Measurements from ENCODE around the gene FMO5. TPM values are rescaled to one million over a fixed set of nuclear protein-coding genes. Genes with fewer than 3 reads are reported as not detected.
"Not testable (repeated sequence)": the region's sequence is repeated elsewhere in the genome, so short reads cannot be mapped to it uniquely, and the experiment has no call there.

The FMO5 gene
- total RNA-seq, 2 experiments from 2014 or later: 0.48 to 0.72 TPM

DNA sequence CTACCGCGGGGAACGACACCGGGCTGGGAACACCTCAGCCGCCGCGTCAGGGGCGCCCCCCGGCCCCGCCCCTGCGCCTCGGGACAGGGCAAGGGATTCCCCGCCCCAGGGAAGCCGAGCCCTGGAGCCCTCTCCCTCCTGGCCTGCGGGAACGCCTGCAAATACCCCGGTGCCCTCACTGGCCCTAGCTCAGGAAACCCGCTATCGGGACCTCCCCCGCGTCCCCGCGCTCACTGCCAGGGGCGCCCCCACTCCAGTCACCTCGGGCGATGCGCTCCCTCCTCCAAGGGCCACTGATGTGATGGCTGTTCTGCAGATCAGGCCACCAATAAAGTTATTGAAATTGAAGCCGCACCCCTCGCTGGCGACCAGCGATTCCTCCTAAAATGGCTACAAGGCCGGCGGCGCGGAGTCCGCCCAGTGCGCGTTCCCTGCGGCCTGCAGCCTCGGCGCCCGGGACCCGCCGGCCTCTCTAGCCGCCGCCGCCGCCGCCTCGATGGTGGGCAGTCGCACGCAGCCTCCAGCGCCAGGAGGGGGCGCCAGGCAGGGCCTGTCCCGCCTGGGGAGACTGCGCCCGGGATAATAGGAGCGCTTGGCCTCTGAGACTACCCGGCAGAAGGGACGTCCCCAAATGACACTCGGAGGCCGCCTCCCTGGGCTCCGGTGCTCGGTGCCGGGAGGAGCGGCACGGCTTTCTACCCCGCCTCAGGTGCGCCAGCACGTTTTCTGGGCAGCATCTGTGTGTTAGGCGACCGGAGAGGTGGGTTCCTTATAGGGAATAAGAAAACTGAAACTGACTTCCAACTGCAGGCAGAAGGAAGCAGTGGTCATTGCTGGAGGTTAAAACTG lies 52.7 kb downstream of the FMO5 start, which contains the start of gene PRKAB2:
Gene PRKAB2, minus strand, starts transcription at position 303 of the 849 bp plus-strand sequence. CDS start 326 bp downstream, outside the sequence.
- peak; percentile 86 for DNase-seq
- peaks cover 2% of the 10 kb centered on the region for H3K27me3 Mint-ChIP-seq
- ChIA-PET POLR2A (no interaction called here), CTCF (interaction anchor here (0.7 to 1.9 kb wide), 5 partner anchors 10 to 70 kb away, joined by 3 to 28 read pairs (median 3); partner anchors contain the start of gene CHD1L)
- H3K4me1 Mint-ChIP-seq: peaks cover 40% of the 10 kb centered on the region
- peak within 1 kb of the TSS; percentile 98 for H3K27ac Mint-ChIP-seq
- H3K36me3 Mint-ChIP-seq (ENCODE audit: low read depth): peaks cover 27% of the 10 kb centered on the region
- peaks cover 2% of the 10 kb centered on the region for H3K9me3 Mint-ChIP-seq
- H3K4me3 Mint-ChIP-seq: peak within 1 kb of the TSS; percentile 93

GRCh38 chr1:147171399-147172167 lies 53.6 kb downstream of the FMO5 start:
- H3K9me3 Mint-ChIP-seq: no peaks in the 10 kb centered on the region
- DNase-seq: no peak
- peaks cover 39% of the 10 kb centered on the region for H3K4me1 Mint-ChIP-seq
- H3K4me3 Mint-ChIP-seq: peak overlapping the region; percentile 93
- POLR2A ChIA-PET: no interaction called here
- CTCF ChIA-PET: interaction anchor here (1.4 kb wide), 1 partner anchor 70 kb away, joined by 7 read pairs; the partner anchor contains the start of gene CHD1L
- H3K36me3 Mint-ChIP-seq (ENCODE audit: low read depth): peaks cover 28% of the 10 kb centered on the region
- H3K27me3 Mint-ChIP-seq: no peaks in the 10 kb centered on the region
- H3K27ac Mint-ChIP-seq: peak overlapping the region; percentile 86

DNA sequence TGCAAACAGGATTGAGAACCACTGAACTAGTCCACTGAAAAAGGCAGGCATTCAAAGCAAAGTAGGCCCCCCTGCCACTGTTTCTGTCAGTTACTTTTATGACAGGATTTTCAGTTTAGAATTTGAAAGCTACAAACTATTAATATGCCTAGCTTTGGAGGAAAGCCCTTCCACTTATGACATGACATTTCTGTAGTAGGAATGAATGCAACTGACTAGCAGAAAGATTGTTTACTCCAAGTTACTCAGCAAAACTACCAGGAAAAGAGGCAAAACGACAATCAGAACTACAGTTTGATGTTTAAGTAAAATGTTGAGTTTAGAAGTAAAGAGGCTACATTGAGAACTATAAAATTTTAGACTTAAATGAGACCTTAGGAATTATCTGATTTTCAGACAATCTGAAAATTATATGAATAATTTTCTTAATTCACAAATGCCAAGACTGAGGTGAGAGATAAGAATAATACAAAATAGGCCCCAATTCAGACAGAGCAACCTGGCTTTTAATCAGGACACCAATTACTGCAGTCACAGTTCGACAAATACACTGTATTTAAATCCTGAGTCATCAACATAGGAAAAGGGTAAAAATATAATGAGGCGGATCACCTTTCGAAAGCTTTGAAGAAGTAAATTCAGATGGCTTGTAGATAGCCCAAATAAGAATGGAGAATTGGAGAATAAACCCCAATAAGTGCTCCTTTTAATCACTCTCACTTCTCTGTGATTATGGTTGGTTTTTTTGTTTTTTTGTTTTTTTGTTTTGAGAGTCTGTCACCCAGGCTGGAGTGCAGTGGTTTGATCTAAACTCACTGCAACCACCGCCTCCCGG lies 55.1 kb downstream of the FMO5 start:
- H3K4me1 Mint-ChIP-seq: peaks cover 39% of the 10 kb centered on the region
- H3K4me3 Mint-ChIP-seq: peak overlapping the region; percentile 93
- no peaks in the 10 kb centered on the region for H3K9me3 Mint-ChIP-seq
- peaks cover 30% of the 10 kb centered on the region for H3K36me3 Mint-ChIP-seq (ENCODE audit: low read depth)
- no peak overlapping the region for H3K27ac Mint-ChIP-seq
- ChIA-PET POLR2A (no interaction called here), CTCF (interaction anchor here (2.7 kb wide), 1 partner anchor 73 kb away, joined by 9 read pairs; the partner anchor contains the start of gene CHD1L)
- H3K27me3 Mint-ChIP-seq: no peaks in the 10 kb centered on the region
- DNase-seq: no peak

- DNase-seq: no peak
- Mint-ChIP-seq H3K36me3 (ENCODE audit: low read depth) (peaks cover 29% of the 10 kb centered on the region), H3K9me3 (no peaks in the 10 kb centered on the region), H3K4me3 (no peak overlapping the region), H3K27ac (no peak overlapping the region), H3K4me1 (peaks cover 37% of the 10 kb centered on the region), H3K27me3 (no peaks in the 10 kb centered on the region)
- CTCF ChIA-PET: interaction anchor here (2.7 kb wide), 1 partner anchor 74 kb away, joined by 9 read pairs; the partner anchor contains the start of gene CHD1L
- POLR2A ChIA-PET: no interaction called here
Measured at GRCh38 chr1:147169171-147169570, 56.0 kb downstream of the FMO5 start.

GRCh38 chr1:147168626-147169058 lies 56.5 kb downstream of the FMO5 start:
- H3K27me3 Mint-ChIP-seq: no peaks in the 10 kb centered on the region
- H3K27ac Mint-ChIP-seq: no peak overlapping the region
- no peak overlapping the region for H3K4me3 Mint-ChIP-seq
- no peak for DNase-seq
- CTCF ChIA-PET: interaction anchor here (0.6 to 2.7 kb wide), 2 partner anchors 74 to 76 kb away, joined by 3 to 9 read pairs; partner anchors contain the start of gene CHD1L
- peaks cover 26% of the 10 kb centered on the region for H3K36me3 Mint-ChIP-seq (ENCODE audit: low read depth)
- no peaks in the 10 kb centered on the region for H3K9me3 Mint-ChIP-seq
- H3K4me1 Mint-ChIP-seq: peaks cover 34% of the 10 kb centered on the region
- POLR2A ChIA-PET: no interaction called here

DNA sequence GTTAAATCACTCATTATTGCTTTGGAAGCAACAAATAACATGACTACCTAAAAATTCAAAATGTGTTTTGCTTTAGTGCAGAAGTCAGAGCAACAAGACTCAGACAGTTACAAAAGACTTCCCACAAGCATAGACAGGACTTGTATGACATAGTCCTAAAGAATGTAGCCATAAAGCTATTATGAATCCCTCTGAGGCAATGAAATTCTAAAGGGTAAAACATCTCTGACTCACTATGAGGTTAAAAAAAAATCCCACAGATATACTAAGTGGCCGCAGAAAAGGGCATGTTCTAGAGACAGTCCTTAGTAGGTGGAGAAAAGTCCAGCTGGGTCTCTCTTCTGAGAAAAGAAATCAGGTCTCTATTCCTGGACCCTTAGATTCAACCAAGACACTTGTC lies 57.8 kb downstream of the FMO5 start:
- ChIA-PET POLR2A (no interaction called here), CTCF (interaction anchor here (2.7 kb wide), 1 partner anchor 75 kb away, joined by 9 read pairs; the partner anchor contains the start of gene CHD1L)
- Mint-ChIP-seq H3K4me3 (no peak overlapping the region), H3K27ac (no peak overlapping the region), H3K27me3 (no peaks in the 10 kb centered on the region), H3K36me3 (ENCODE audit: low read depth) (peaks cover 22% of the 10 kb centered on the region), H3K9me3 (no peaks in the 10 kb centered on the region), H3K4me1 (peaks cover 24% of the 10 kb centered on the region)
- DNase-seq: no peak

- Mint-ChIP-seq H3K27ac (no peak overlapping the region), H3K27me3 (no peaks in the 10 kb centered on the region), H3K4me1 (no peaks in the 10 kb centered on the region), H3K4me3 (no peak overlapping the region), H3K36me3 (ENCODE audit: low read depth) (peaks cover 41% of the 10 kb centered on the region), H3K9me3 (no peaks in the 10 kb centered on the region)
- ChIA-PET POLR2A (no interaction called here), CTCF (interaction anchor here (1.0 to 2.0 kb wide), 2 partner anchors 10 to 80 kb away, joined by 3 to 6 read pairs; partner anchors contain the start of gene CHD1L)
- no peak for DNase-seq
Measured at GRCh38 chr1:147163019-147163418, 62.1 kb downstream of the FMO5 start.

GRCh38 chr1:147162093-147162492 lies 63.0 kb downstream of the FMO5 start:
- Mint-ChIP-seq H3K9me3 (no peaks in the 10 kb centered on the region), H3K27ac (no peak overlapping the region), H3K27me3 (no peaks in the 10 kb centered on the region), H3K4me1 (no peaks in the 10 kb centered on the region), H3K4me3 (no peak overlapping the region), H3K36me3 (ENCODE audit: low read depth) (peaks cover 50% of the 10 kb centered on the region)
- CTCF ChIA-PET: interaction anchor here (1.0 to 2.0 kb wide), 3 partner anchors 9 to 81 kb away, joined by 3 to 6 read pairs (median 3); partner anchors contain the start of gene CHD1L
- no peak for DNase-seq
- POLR2A ChIA-PET: no interaction called here

DNA sequence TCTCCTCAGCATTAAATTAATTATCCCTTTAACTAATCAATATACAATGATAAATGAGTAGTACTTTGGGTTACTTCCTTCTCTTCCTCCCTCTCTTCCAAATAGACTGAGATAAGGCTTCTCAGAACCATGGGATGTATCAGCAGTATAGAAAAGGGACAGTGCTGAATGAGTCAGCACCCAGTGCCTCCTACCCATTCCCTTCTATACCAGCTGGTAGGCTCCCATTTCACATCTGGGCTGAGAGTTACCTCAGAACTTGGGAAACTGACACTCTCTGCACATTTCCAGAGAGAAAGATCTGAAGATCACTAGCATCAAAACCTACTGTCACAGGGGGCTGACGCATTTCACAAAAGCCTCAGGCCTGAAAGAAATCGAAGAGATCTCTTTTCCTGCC lies 68.0 kb downstream of the FMO5 start:
- POLR2A ChIA-PET, H3K27ac Mint-ChIP-seq, H3K4me3 Mint-ChIP-seq, DNase-seq, CTCF ChIA-PET, H3K4me1 Mint-ChIP-seq, H3K27me3 Mint-ChIP-seq, H3K9me3 Mint-ChIP-seq: not testable (repeated sequence)
- H3K36me3 Mint-ChIP-seq (ENCODE audit: low read depth): peaks cover 46% of the 10 kb centered on the region

DNA sequence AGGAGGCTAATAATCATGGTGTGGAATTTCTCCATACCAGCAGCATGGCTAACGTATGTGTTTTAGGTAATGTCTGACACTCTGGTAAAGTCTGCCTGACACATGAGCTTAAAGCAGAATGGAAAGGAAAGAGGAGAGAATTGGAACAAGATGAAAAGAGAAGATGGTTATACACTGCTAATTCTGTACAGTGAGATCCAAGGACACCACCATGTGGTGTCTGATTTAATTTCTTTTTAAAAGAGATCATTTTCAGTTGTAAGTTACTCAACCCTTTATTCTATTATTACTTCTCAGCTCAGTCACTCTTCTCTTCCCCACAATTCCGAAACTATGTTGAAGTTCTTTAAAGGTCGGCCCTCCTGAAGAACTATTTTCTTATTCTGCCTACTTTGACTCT lies 68.5 kb downstream of the FMO5 start:
- DNase-seq: no peak
- ChIA-PET CTCF (no interaction called here), POLR2A (no interaction called here)
- no peaks in the 10 kb centered on the region for H3K27me3 Mint-ChIP-seq
- H3K9me3 Mint-ChIP-seq: no peaks in the 10 kb centered on the region
- H3K27ac Mint-ChIP-seq: no peak overlapping the region
- no peaks in the 10 kb centered on the region for H3K4me1 Mint-ChIP-seq
- H3K36me3 Mint-ChIP-seq (ENCODE audit: low read depth): peaks cover 45% of the 10 kb centered on the region
- H3K4me3 Mint-ChIP-seq: no peak overlapping the region

- Mint-ChIP-seq H3K9me3 (no peaks in the 10 kb centered on the region), H3K4me3 (no peak overlapping the region), H3K36me3 (ENCODE audit: low read depth) (peaks cover 20% of the 10 kb centered on the region), H3K27ac (no peak overlapping the region), H3K27me3 (peaks cover 5% of the 10 kb centered on the region), H3K4me1 (no peaks in the 10 kb centered on the region)
- ChIA-PET CTCF (interaction anchor here (1.1 kb wide), 1 partner anchor 10 kb away, joined by 3 read pairs; no protein-coding TSS in a partner anchor), POLR2A (no interaction called here)
- no peak for DNase-seq
Measured at GRCh38 chr1:147152772-147153171, 72.4 kb downstream of the FMO5 start.

DNA sequence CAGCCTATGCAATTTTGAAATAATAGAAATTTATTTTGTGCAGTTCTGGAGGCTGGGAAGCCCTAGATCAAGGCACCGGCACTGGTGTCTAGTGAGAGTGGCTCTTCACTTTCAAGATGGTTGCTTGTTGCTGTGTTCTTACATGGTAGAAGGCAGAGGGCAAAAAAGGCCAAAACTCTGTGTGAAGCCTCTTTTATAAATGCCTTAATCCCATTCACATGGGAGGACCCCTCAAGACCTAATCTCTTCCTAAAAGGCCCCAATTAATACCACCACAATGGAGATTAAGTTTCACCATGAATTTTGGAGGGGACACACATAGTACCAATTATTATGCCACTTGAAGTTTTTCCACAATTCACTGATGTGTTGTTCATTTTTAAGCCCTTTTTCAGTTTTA lies 73.9 kb downstream of the FMO5 start:
- no peak for DNase-seq
- peaks cover 12% of the 10 kb centered on the region for H3K36me3 Mint-ChIP-seq (ENCODE audit: low read depth)
- no peaks in the 10 kb centered on the region for H3K4me1 Mint-ChIP-seq
- H3K27me3 Mint-ChIP-seq: peaks cover 5% of the 10 kb centered on the region
- POLR2A ChIA-PET: no interaction called here
- H3K4me3 Mint-ChIP-seq: no peak overlapping the region
- H3K27ac Mint-ChIP-seq: no peak overlapping the region
- H3K9me3 Mint-ChIP-seq: no peaks in the 10 kb centered on the region
- CTCF ChIA-PET: no interaction called here
